NAMALWA (cell line): ENCODE results near the gene TENT5C.
A peak's percentile ranks its signal among the peaks of the same experiment; 100 is the strongest.
"Not testable (repeated sequence)": the region's sequence is repeated elsewhere in the genome, so short reads cannot be mapped to it uniquely, and the experiment has no call there.

Source experiments
- DNase-seq: peaks from one replicate; pipeline ENCODE4 v3.0.0-alpha.2; 2015; ENCODE audit warnings: low spot score

TENT5C gene

GRCh38 chr1:117605774-117606648, at the start of gene TENT5C:
Gene TENT5C (plus strand): TSS chr1:117606048. CDS start chr1:117622869, 16,821 bp downstream.
- DNase-seq = peak; percentile 98

- no peak for DNase-seq
These were observed 49.5 kb upstream of the TENT5C start for GRCh38 chr1:117556341-117556740.

- no peak for DNase-seq
These were observed 48.9 kb upstream of the TENT5C start for GRCh38 chr1:117556976-117557375.

- DNase-seq = not testable (repeated sequence)
These were observed 47.4 kb upstream of the TENT5C start for GRCh38 chr1:117558451-117558850.

- no peak for DNase-seq
These were observed 46.7 kb upstream of the TENT5C start for GRCh38 chr1:117559139-117559538.

- no peak for DNase-seq
These were observed 45.9 kb upstream of the TENT5C start for GRCh38 chr1:117559985-117560384.

- no peak for DNase-seq
These were observed 44.8 kb upstream of the TENT5C start for GRCh38 chr1:117561071-117561470.

GRCh38 chr1:117561551-117561950, 44.3 kb upstream of the TENT5C start:
- no peak for DNase-seq

- DNase-seq = no peak
These were observed 43.0 kb upstream of the TENT5C start for GRCh38 chr1:117562581-117563491.

- no peak for DNase-seq
These were observed 42.4 kb upstream of the TENT5C start for GRCh38 chr1:117563492-117563875.

- no peak for DNase-seq
These were observed 41.4 kb upstream of the TENT5C start for GRCh38 chr1:117564227-117565075.

- no peak for DNase-seq
These were observed 40.7 kb upstream of the TENT5C start for GRCh38 chr1:117565076-117565556.

- DNase-seq = no peak
These were observed 39.9 kb upstream of the TENT5C start for GRCh38 chr1:117565745-117566455.

- no peak for DNase-seq
These were observed 39.3 kb upstream of the TENT5C start for GRCh38 chr1:117566556-117566955.

- no peak for DNase-seq
These were observed 38.4 kb upstream of the TENT5C start for GRCh38 chr1:117567435-117567834.

GRCh38 chr1:117567976-117568375, 37.9 kb upstream of the TENT5C start:
- DNase-seq = no peak

GRCh38 chr1:117568999-117569398, 36.8 kb upstream of the TENT5C start:
- peak; percentile 3 for DNase-seq

GRCh38 chr1:117569856-117570255, 36.0 kb upstream of the TENT5C start:
- no peak for DNase-seq

- no peak for DNase-seq
These were observed 34.8 kb upstream of the TENT5C start for GRCh38 chr1:117570988-117571409.

- no peak for DNase-seq
These were observed 34.4 kb upstream of the TENT5C start for GRCh38 chr1:117571496-117571895.

GRCh38 chr1:117572546-117572945, 33.3 kb upstream of the TENT5C start:
- no peak for DNase-seq
